Smooth muscle cell (in vitro differentiated cells): Measurements from ENCODE around the gene GRM1. TPM values are rescaled to one million over a fixed set of nuclear protein-coding genes. Genes with fewer than 3 reads are reported as not detected.

Experiments used
- DNase-seq: peaks from one replicate; lab custom pipeline; 2025; ENCODE audit not compliant: unreplicated experiment; lab: John Stamatoyannopoulos, UW
- H2AFZ ChIP-seq: fragments of 200-600 bp; sonication (generic); 2 replicates; pipeline ENCODE4 v1.6.0; 2016; ENCODE audit warnings: antibody characterized with exemption, low read depth, mild to moderate bottlenecking
- H3F3A ChIP-seq: fragments of 200-600 bp; sonication (generic); 2 replicates; pipeline ENCODE4 v1.6.0; 2017; ENCODE audit warnings: antibody characterized with exemption, low read depth
- H3K27ac ChIP-seq: fragments of 200-600 bp; sonication (generic); 2 replicates; pipeline ENCODE4 v1.5.1; 2016; ENCODE audit warnings: low read depth, mild to moderate bottlenecking
- H3K27me3 ChIP-seq: fragments of 200-600 bp; sonication (generic); 2 replicates; pipeline ENCODE4 v1.6.1; 2016; ENCODE audit warnings: low read depth, mild to moderate bottlenecking
- H3K36me3 ChIP-seq: fragments of 200-600 bp; sonication (generic); 2 replicates; pipeline ENCODE4 v1.5.1; 2016; ENCODE audit warnings: low read depth
- H3K4me1 ChIP-seq: fragments of 200-600 bp; sonication (generic); 2 replicates; pipeline ENCODE4 v1.5.1; 2016; ENCODE audit warnings: low read depth
- H3K4me2 ChIP-seq: fragments of 200-600 bp; sonication (generic); 2 replicates; pipeline ENCODE4 v1.6.0; 2016; ENCODE audit warnings: mild to moderate bottlenecking
- H3K4me3 ChIP-seq: fragments of 200-600 bp; sonication (generic); 2 replicates; pipeline ENCODE4 v1.5.1; 2016; ENCODE audit warnings: mild to moderate bottlenecking
- H3K79me2 ChIP-seq: fragments of 200-600 bp; sonication (generic); 2 replicates; pipeline ENCODE4 v1.6.0; 2016; ENCODE audit warnings: low read depth, mild to moderate bottlenecking
- H3K9ac ChIP-seq: fragments of 200-600 bp; sonication (generic); 2 replicates; pipeline ENCODE4 v1.6.0; 2016; ENCODE audit warnings: low read depth
- H3K9me3 ChIP-seq: fragments of 200-600 bp; sonication (generic); replicated peaks from 2 replicates; pipeline ENCODE4 v1.5.1; 2016; ENCODE audit warnings: low read depth
- H4K20me1 ChIP-seq: fragments of 200-600 bp; sonication (generic); 2 replicates; pipeline ENCODE4 v1.6.0; 2016; ENCODE audit warnings: low read depth
- WGBS: methylation state at CpG from one replicate; pipeline ENCODE4 v1.1.7; 2016; ENCODE audit warnings: low lambda C conversion rate; 5-methylcytosine and 5-hydroxymethylcytosine counted together
- polyA plus RNA-seq: library from polyadenylated mRNA; unstranded; fragments of >200 nt; fragmentation: Nextera tagmentation; extraction: Ambion mirVana; gene quantifications from 2 replicates; pipeline ENCODE4 v1.2.1, GENCODE V29; 2016
- total RNA-seq: library from RNA; depleted of rRNA; stranded (reverse); fragments of >200 nt; gene quantifications from 2 replicates; pipeline ENCODE4 v1.2.3, GENCODE V29; 2014
- TF ChIP-seq, protein P1 (sequence below): fragments of 200-600 bp; sonication (generic); IDR thresholded peaks from 2 replicates; pipeline ENCODE4 v1.5.1; 2017; ENCODE audit warnings: borderline replicate concordance, mild to moderate bottlenecking, antibody characterized with exemption; ENCODE audit not compliant: insufficient read depth, poor library complexity, severe bottlenecking

GRM1 gene
- total and polyA plus RNA-seq, 2 experiments from 2014 or later, result not detected

- no peaks in the 10 kb centered on the region for H3F3A ChIP-seq
- no peak overlapping the region for H2AFZ ChIP-seq
- no peaks in the 10 kb centered on the region for H3K79me2 ChIP-seq
- H3K36me3 ChIP-seq, result no peaks in the 10 kb centered on the region
- H3K4me3 ChIP-seq, result no peak overlapping the region
- no peaks in the 10 kb centered on the region for H3K27me3 ChIP-seq
- H3K4me1 ChIP-seq, result no peaks in the 10 kb centered on the region
- H3K4me2 ChIP-seq, result no peak overlapping the region
- H3K9me3 ChIP-seq, result no peaks in the 10 kb centered on the region
- H3K27ac ChIP-seq, result peak overlapping the region; percentile 6
- H4K20me1 ChIP-seq, result no peaks in the 10 kb centered on the region
- DNase-seq, result no peak
- no peak overlapping the region for H3K9ac ChIP-seq
- TF ChIP-seq, protein P1, sequence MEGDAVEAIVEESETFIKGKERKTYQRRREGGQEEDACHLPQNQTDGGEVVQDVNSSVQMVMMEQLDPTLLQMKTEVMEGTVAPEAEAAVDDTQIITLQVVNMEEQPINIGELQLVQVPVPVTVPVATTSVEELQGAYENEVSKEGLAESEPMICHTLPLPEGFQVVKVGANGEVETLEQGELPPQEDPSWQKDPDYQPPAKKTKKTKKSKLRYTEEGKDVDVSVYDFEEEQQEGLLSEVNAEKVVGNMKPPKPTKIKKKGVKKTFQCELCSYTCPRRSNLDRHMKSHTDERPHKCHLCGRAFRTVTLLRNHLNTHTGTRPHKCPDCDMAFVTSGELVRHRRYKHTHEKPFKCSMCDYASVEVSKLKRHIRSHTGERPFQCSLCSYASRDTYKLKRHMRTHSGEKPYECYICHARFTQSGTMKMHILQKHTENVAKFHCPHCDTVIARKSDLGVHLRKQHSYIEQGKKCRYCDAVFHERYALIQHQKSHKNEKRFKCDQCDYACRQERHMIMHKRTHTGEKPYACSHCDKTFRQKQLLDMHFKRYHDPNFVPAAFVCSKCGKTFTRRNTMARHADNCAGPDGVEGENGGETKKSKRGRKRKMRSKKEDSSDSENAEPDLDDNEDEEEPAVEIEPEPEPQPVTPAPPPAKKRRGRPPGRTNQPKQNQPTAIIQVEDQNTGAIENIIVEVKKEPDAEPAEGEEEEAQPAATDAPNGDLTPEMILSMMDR, result no peak
- WGBS, result 61% methylated on average over 5 of the region's 5 CpGs
Observed at GRCh38 chr6:146289816-146290588, 261.1 kb downstream of the GRM1 start.

GRCh38 chr6:146290589-146290901 lies 261.7 kb downstream of the GRM1 start:
- H3K4me2 ChIP-seq, result no peak overlapping the region
- H3K4me1 ChIP-seq, result no peaks in the 10 kb centered on the region
- no peak overlapping the region for H3K9ac ChIP-seq
- no peak overlapping the region for H2AFZ ChIP-seq
- no peaks in the 10 kb centered on the region for H4K20me1 ChIP-seq
- no peaks in the 10 kb centered on the region for H3K27me3 ChIP-seq
- H3F3A ChIP-seq, result no peaks in the 10 kb centered on the region
- H3K36me3 ChIP-seq, result no peaks in the 10 kb centered on the region
- H3K9me3 ChIP-seq, result no peaks in the 10 kb centered on the region
- H3K4me3 ChIP-seq, result no peak overlapping the region
- no peak overlapping the region for H3K27ac ChIP-seq
- H3K79me2 ChIP-seq, result no peaks in the 10 kb centered on the region
- TF ChIP-seq, protein P1, result no peak
- 74% methylated on average over 2 of the region's 2 CpGs for WGBS
- DNase-seq, result no peak

- WGBS, result 95% methylated on average over 1 of the region's 1 CpG
- no peak overlapping the region for H3K4me2 ChIP-seq
- H3K36me3 ChIP-seq, result no peaks in the 10 kb centered on the region
- H3K9me3 ChIP-seq, result no peaks in the 10 kb centered on the region
- H3K4me3 ChIP-seq, result no peak overlapping the region
- no peak overlapping the region for H3K27ac ChIP-seq
- no peaks in the 10 kb centered on the region for H3F3A ChIP-seq
- no peak for DNase-seq
- H3K9ac ChIP-seq, result no peak overlapping the region
- no peaks in the 10 kb centered on the region for H3K79me2 ChIP-seq
- TF ChIP-seq, protein P1, result no peak
- no peaks in the 10 kb centered on the region for H3K27me3 ChIP-seq
- no peaks in the 10 kb centered on the region for H4K20me1 ChIP-seq
- H2AFZ ChIP-seq, result no peak overlapping the region
- no peaks in the 10 kb centered on the region for H3K4me1 ChIP-seq
Observed at GRCh38 chr6:146292506-146292905, 263.6 kb downstream of the GRM1 start.

DNA sequence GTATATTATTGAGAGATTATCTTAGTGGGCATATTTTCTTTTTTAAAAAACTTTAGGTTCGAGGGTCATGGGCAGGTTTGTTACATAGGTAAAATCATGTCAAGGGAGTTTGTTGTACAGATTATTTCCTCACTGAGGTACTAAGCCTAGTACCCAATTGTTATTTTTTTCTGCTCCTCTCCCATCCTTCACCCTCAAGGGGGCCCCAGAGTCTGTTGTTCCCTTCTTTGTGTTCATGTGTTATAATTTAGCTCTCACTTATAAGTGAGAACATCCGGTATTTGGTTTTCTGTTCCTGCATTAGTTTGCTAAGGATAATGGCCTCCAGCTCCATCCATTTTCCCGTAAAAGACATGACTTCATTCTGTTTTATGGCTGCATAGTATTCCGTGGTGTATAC lies 266.8 kb downstream of the GRM1 start:
- no peak overlapping the region for H3K4me3 ChIP-seq
- H3K79me2 ChIP-seq, result no peaks in the 10 kb centered on the region
- H3K27ac ChIP-seq, result no peak overlapping the region
- no peaks in the 10 kb centered on the region for H4K20me1 ChIP-seq
- no peaks in the 10 kb centered on the region for H3K4me1 ChIP-seq
- no peaks in the 10 kb centered on the region for H3K9me3 ChIP-seq
- no peak for DNase-seq
- WGBS, result 83% methylated on average over 4 of the region's 4 CpGs
- TF ChIP-seq, protein P1, result no peak
- H3K9ac ChIP-seq, result no peak overlapping the region
- no peak overlapping the region for H3K4me2 ChIP-seq
- H2AFZ ChIP-seq, result no peak overlapping the region
- no peaks in the 10 kb centered on the region for H3K36me3 ChIP-seq
- no peaks in the 10 kb centered on the region for H3K27me3 ChIP-seq
- H3F3A ChIP-seq, result no peaks in the 10 kb centered on the region
